HepG2 (cell line): Measurements from ENCODE around the gene RBM47. TPM values are rescaled to one million over a fixed set of nuclear protein-coding genes. Genes with fewer than 3 reads are reported as not detected.
A peak's percentile ranks its signal among the peaks of the same experiment; 100 is the strongest.

ENCODE experiments used
- ATAC-seq: fragments of 200-7000 bp; cut with Tn5 transposase; 3 replicates; pipeline ENCODE4 v1.9.1; 2020; ENCODE audit warnings: mild to moderate bottlenecking, moderate library complexity
- BruUV-seq: library from RNA; stranded (reverse); fragments of 400-500 nt; replicated peaks from 2 replicates; lab custom pipeline; 2021; lab: Mats Ljungman, UMichigan
- CTCF ChIA-PET: fragments of 300-600 bp; formaldehyde crosslinking; extraction: SDS; loops from one replicate; lab custom pipeline; 2021; ENCODE audit warnings: low total read pairs, inconsistent platforms, low intra/inter-chr PET ratio; lab: Yijun Ruan, JAX
- POLR2A ChIA-PET: fragments of 350-600 bp; sonication (Branson Sonifier 250); formaldehyde crosslinking; loops from one replicate; lab custom pipeline; 2020; ENCODE audit warnings: antibody characterized with exemption, inconsistent platforms; lab: Yijun Ruan, JAX
- DNase-seq: peaks from one replicate; pipeline ENCODE4 v3.0.0-alpha.2; 2015; ENCODE audit warnings: low spot score
- FAIRE-seq: peaks from 3 replicates; lab custom pipeline; 2011; peaks lifted over from hg19 to GRCh38; lab: Jason Lieb, UNC
- H2AFZ ChIP-seq: one replicate; pipeline ENCODE4 v1.6.1; 2011; ENCODE audit warnings: low read length, inconsistent platforms
- H3K27ac ChIP-seq: fragments of 300-600 bp; 3 replicates; pipeline ENCODE4 v1.8.0; 2011; ENCODE audit warnings: mixed run types, mild to moderate bottlenecking, mixed read lengths, low read length, inconsistent platforms; ENCODE audit not compliant: insufficient read depth; ENCODE audit errors: extremely low read length
- H3K27me3 ChIP-seq, 2 experiments: fragments of 200-600 bp in 1 of 2; 2 replicates in 1 of 2; 3 replicates in 1 of 2; pipeline versions ENCODE4 v1.6.0 to v1.8.0; 2011; ENCODE audit warnings: low read length in 2 of 2, mild to moderate bottlenecking in 2 of 2, moderate library complexity in 2 of 2, inconsistent platforms in 1 of 2; ENCODE audit not compliant: insufficient read depth in 2 of 2, control insufficient read depth in 1 of 2
- H3K36me3 ChIP-seq, 2 experiments: fragments of 200-600 bp in 1 of 2; replicated peaks in 1 of 2; 2 replicates in 1 of 2; 3 replicates in 1 of 2; pipeline versions ENCODE4 v1.5.1 to v1.8.0; 2011; ENCODE audit warnings: low read length in 2 of 2, inconsistent platforms in 1 of 2; ENCODE audit not compliant: insufficient read depth in 2 of 2, control insufficient read depth in 1 of 2
- H3K4me1 ChIP-seq: 2 replicates; pipeline ENCODE4 v1.5.1; 2012; ENCODE audit warnings: low read length, inconsistent platforms; ENCODE audit not compliant: insufficient read depth
- H3K4me2 ChIP-seq: 2 replicates; pipeline ENCODE4 v1.6.0; 2011; ENCODE audit warnings: low read depth, low read length, inconsistent platforms
- H3K4me3 ChIP-seq, 3 experiments: fragments of 200-600 bp in 1 of 3; sonication (generic), shearing (Covaris generic) in 1 of 3; replicated peaks in 1 of 3; 2 replicates each; pipeline ENCODE4 v1.5.1; 2011 to 2016; ENCODE audit warnings: low read length in 3 of 3, inconsistent platforms in 2 of 3, low read depth in 2 of 3, mild to moderate bottlenecking in 2 of 3, control low read depth in 1 of 3, mixed read lengths in 1 of 3; ENCODE audit not compliant: insufficient read depth in 1 of 3
- H3K79me2 ChIP-seq: one replicate; pipeline ENCODE4 v1.6.1; 2011; ENCODE audit warnings: low read length, inconsistent platforms; ENCODE audit not compliant: insufficient read depth
- H3K9ac ChIP-seq: 2 replicates; pipeline ENCODE4 v1.6.0; 2011; ENCODE audit warnings: mild to moderate bottlenecking, low read depth, low read length, inconsistent platforms; ENCODE audit not compliant: insufficient read depth
- H3K9me3 ChIP-seq: 2 replicates; pipeline ENCODE4 v1.5.1; 2012; ENCODE audit warnings: mild to moderate bottlenecking, low read length
- H4K20me1 ChIP-seq: 2 replicates; pipeline ENCODE4 v1.6.0; 2011; ENCODE audit warnings: inconsistent platforms, mild to moderate bottlenecking, low read length, moderate library complexity; ENCODE audit not compliant: insufficient read depth
- ATF7 ChIP-seq, 2 experiments: fragments of 450-650 bp in 1 of 2; sonication (generic) in 1 of 2; formaldehyde crosslinking in 1 of 2; IDR thresholded peaks; 2 replicates each; pipeline versions ENCODE4 v1.4.0 to v1.6.1; 2016 to 2020; ENCODE audit warnings: antibody characterized with exemption in 1 of 2, mild to moderate bottlenecking in 1 of 2, missing genetic modification reagents in 1 of 2
- CREB1 ChIP-seq, 2 experiments: fragments of 450-650 bp in 1 of 2; IDR thresholded peaks; 2 replicates each; pipeline ENCODE4 v1.6.1; 2016 to 2017; ENCODE audit warnings: control low read depth in 1 of 2, mild to moderate bottlenecking in 1 of 2, missing compliant biosample characterization in 1 of 2, missing genetic modification characterization in 1 of 2
- TRIM24 ChIP-seq: sonication (generic); formaldehyde crosslinking; IDR thresholded peaks from 2 replicates; pipeline ENCODE4 v1.8.0; 2022; ENCODE audit warnings: mild to moderate bottlenecking, missing genetic modification reagents
- ZNF616 ChIP-seq: sonication (generic); formaldehyde crosslinking; IDR thresholded peaks from 2 replicates; pipeline ENCODE4 v1.5.0; 2020; ENCODE audit warnings: low read depth, mild to moderate bottlenecking, missing genetic modification reagents
- ZNF660 ChIP-seq: sonication (generic); formaldehyde crosslinking; IDR thresholded peaks from 2 replicates; pipeline ENCODE4 v1.5.1; 2020; ENCODE audit warnings: mild to moderate bottlenecking, low read depth, missing genetic modification reagents, borderline replicate concordance
- WGBS: methylation state at CpG from one replicate; pipeline ENCODE4 v1.1.6; 2017; ENCODE audit warnings: low lambda C conversion rate; 5-methylcytosine and 5-hydroxymethylcytosine counted together
- in situ Hi-C: cut with HindIII; loops from 2 replicates; pipeline ENCODE4 v1.10.0; 2017; ENCODE audit warnings: low pct_unique_long_range_greater_than_20kb; ENCODE audit not compliant: extremely low pct_ligation_motif_present
- intact Hi-C: fragments of 100-400 bp; cut with micrococcal nuclease; formaldehyde crosslinking; loops from one replicate; pipeline ENCODE4 v1.10.0; 2022; ENCODE audit not compliant: unreplicated experiment
- polyA plus RNA-seq, 8 experiments: library from polyadenylated mRNA; depleted of rRNA in 3 of 8; stranded (reverse) in 7 of 8; unstranded in 1 of 8; fragments of >200 nt; fragmentation: Illumina TruSeq in 4 of 8; extraction: Trizol in 4 of 8; gene quantifications; 2 replicates each; pipeline versions ENCODE4 v1.2.1 to v1.2.3, GENCODE V29; 2011 to 2016; ENCODE audit warnings: low read depth in 4 of 8, missing spikeins in 1 of 8, mixed read lengths in 1 of 8; ENCODE audit not compliant: insufficient read depth in 1 of 8
- total RNA-seq, 5 experiments: library from RNA; depleted of rRNA; stranded (reverse); fragments of >200 nt; fragmentation: Illumina TruSeq; extraction: Trizol; gene quantifications; 2 replicates each; pipeline ENCODE4 v1.2.3, GENCODE V29; 2016; ENCODE audit warnings: low read depth in 1 of 5
- TF ChIP-seq, protein P1 (sequence below): sonication (generic); formaldehyde crosslinking; IDR thresholded peaks from 2 replicates; pipeline ENCODE4 v1.5.0; 2020; ENCODE audit warnings: mild to moderate bottlenecking, missing genetic modification reagents

Gene RBM47
- total and polyA plus RNA-seq, 2 of the 13 experiments (the other 11 are each of a cell fraction or from before 2014, with no cell fraction given), result 1.2 to 2.5 TPM

DNA sequence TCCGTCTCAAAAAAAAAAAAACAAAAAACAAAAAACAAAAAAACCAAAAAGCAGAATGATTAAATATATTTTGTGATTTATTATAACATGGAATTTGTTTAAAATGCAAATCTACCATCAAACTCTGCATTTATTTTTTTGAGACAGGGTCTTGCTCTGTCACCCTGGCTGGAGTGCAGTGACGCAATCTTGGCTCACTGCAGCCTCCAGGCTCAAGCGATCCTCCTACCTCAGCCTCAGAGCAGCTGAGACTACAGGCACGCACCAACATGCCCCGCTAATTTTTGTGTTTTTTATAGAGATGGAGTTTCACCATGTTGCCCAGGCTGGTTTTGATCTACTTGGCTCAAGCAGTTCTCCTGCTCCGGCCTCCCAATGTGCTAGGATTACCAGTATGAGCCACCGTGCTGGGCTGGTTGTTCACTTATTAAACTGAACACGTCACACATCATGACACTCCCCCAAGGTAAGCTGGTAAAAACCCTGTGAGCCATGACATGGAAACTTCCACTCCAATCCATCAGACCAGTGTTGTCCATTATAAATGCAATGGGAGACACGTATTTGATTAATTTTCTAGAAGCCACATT, 45.7 kb downstream of the RBM47 start:
- Histone ChIP-seq H3K36me3 (no peaks in the 10 kb centered on the region), H3K27ac (no peak overlapping the region), H3K79me2 (no peaks in the 10 kb centered on the region), H3K4me3 (no peak overlapping the region), H2AFZ (no peak overlapping the region), H4K20me1 (no peaks in the 10 kb centered on the region), H3K4me2 (no peak overlapping the region), H3K9me3 (no peaks in the 10 kb centered on the region), H3K9ac (no peak overlapping the region), H3K4me1 (peaks cover 12% of the 10 kb centered on the region; the same call in 1 of the 2 replicates), H3K27me3 (peaks cover 0 to 9% of the 10 kb centered on the region in 2 experiments; a peak in 1 of 5 replicates)
- FAIRE-seq (no peak), DNase-seq (no peak), ATAC-seq (no peak)
- 84% methylated on average over 9 of the region's 9 CpGs for WGBS
- ChIA-PET CTCF (no interaction called here), POLR2A (no interaction called here)
- no TSS peak for BruUV-seq
- in situ Hi-C loops, result no loop called here
- intact Hi-C loops, result no loop called here
- TF ChIP-seq, protein P1, sequence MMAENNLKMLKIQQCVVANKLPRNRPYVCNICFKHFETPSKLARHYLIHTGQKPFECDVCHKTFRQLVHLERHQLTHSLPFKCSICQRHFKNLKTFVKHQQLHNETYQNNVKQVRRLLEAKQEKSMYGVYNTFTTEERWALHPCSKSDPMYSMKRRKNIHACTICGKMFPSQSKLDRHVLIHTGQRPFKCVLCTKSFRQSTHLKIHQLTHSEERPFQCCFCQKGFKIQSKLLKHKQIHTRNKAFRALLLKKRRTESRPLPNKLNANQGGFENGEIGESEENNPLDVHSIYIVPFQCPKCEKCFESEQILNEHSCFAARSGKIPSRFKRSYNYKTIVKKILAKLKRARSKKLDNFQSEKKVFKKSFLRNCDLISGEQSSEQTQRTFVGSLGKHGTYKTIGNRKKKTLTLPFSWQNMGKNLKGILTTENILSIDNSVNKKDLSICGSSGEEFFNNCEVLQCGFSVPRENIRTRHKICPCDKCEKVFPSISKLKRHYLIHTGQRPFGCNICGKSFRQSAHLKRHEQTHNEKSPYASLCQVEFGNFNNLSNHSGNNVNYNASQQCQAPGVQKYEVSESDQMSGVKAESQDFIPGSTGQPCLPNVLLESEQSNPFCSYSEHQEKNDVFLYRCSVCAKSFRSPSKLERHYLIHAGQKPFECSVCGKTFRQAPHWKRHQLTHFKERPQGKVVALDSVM (CRISPR knock-in tag), result 0 out of 2 replicates have a peak, but pooled peaks have one; percentile 50
- TF ChIP-seq TRIM24 (CRISPR knock-in tag), result no peak

DNA sequence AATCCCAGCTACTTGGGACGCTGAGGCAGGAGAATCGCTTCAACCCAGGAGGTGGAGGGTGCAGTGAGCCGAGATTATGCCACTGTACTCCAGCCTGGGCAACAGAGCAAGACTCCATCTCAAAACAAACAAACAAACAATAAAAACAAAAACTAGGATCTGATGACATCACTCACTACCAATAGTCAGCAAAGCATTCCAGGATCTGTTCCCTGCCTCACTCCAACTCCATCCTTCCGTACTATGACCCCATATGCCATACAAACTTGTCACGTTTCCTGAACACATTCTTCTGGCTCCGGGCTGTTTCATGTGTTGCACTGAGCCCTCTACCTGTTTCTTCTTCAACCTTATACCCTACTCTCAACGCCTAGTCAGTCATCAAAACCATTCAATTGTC, 47.3 kb downstream of the RBM47 start:
- WGBS, result 64% methylated on average over 7 of the region's 7 CpGs
- POLR2A ChIA-PET, result no interaction called here
- no peak for FAIRE-seq

More for the DNA sequence above, 47.3 kb downstream of the RBM47 start:
- Histone ChIP-seq H3K27me3 (peaks cover 0 to 9% of the 10 kb centered on the region in 2 experiments; a peak in 1 of 5 replicates), H3K36me3 (no peaks in the 10 kb centered on the region), H3K27ac (no peak overlapping the region), H3K4me2 (no peak overlapping the region), H3K79me2 (no peaks in the 10 kb centered on the region), H3K4me3 (no peak overlapping the region)
- no peak for TF ChIP-seq ZNF616
- peak; percentile 80 for TF ChIP-seq ATF7 (IDR thresholded peaks at IDR 0.05)
- no peak for TF ChIP-seq ATF7 (CRISPR knock-in tag; IDR thresholded peaks at IDR 0.05)
- peak; percentile 79 for TF ChIP-seq CREB1 (IDR thresholded peaks at IDR 0.05)
- TF ChIP-seq CREB1 (CRISPR knock-in tag; IDR thresholded peaks at IDR 0.05), result no peak
- no peak for TF ChIP-seq ZNF660 (CRISPR knock-in tag)
- TF ChIP-seq, all 625 proteins: peak for 2
- peaks cover 25% of the 10 kb centered on the region for H3K4me1 ChIP-seq
- intact Hi-C loops (no loop called here), in situ Hi-C loops (no loop called here)
- CTCF ChIA-PET, result no interaction called here
- H3K9ac ChIP-seq, result no peak overlapping the region
- no peaks in the 10 kb centered on the region for H3K9me3 ChIP-seq
- DNase-seq, result no peak
- H2AFZ ChIP-seq, result no peak overlapping the region
- ATAC-seq, result no peak
- no peaks in the 10 kb centered on the region for H4K20me1 ChIP-seq
- no TSS peak for BruUV-seq
